RPMI8226 (cell line): ENCODE results near the gene CD226.
"Not testable (repeated sequence)": the region's sequence is repeated elsewhere in the genome, so short reads cannot be mapped to it uniquely, and the experiment has no call there.

Experiments used
- DNase-seq: peaks from one replicate; pipeline ENCODE4 v3.0.0-alpha.2; 2015

The CD226 gene

GRCh38 chr18:69865776-69866175 is 81.9 kb downstream of the CD226 start:
- no peak for DNase-seq

- not testable (repeated sequence) for DNase-seq
Observed at GRCh38 chr18:69864802-69865201, 82.9 kb downstream of the CD226 start.

- no peak for DNase-seq
Observed at GRCh38 chr18:69858897-69859296, 88.8 kb downstream of the CD226 start.

- DNase-seq, result no peak
Observed at GRCh38 chr18:69854455-69854854, 93.2 kb downstream of the CD226 start.

GRCh38 chr18:69853051-69853450 is 94.6 kb downstream of the CD226 start:
- no peak for DNase-seq

- peak; percentile 6 for DNase-seq
Observed at GRCh38 chr18:69845593-69846506, 101.8 kb downstream of the CD226 start.

- DNase-seq, result no peak
Observed at GRCh38 chr18:69844656-69845055, 103.0 kb downstream of the CD226 start.

- no peak for DNase-seq
Observed at GRCh38 chr18:69843015-69843414, 104.7 kb downstream of the CD226 start.

- DNase-seq, result no peak
Observed at GRCh38 chr18:69841117-69841516, 106.6 kb downstream of the CD226 start.

- no peak for DNase-seq
Observed at GRCh38 chr18:69840445-69840844, 107.2 kb downstream of the CD226 start.

GRCh38 chr18:69840001-69840400 is 107.7 kb downstream of the CD226 start:
- no peak for DNase-seq

GRCh38 chr18:69839497-69839896 is 108.2 kb downstream of the CD226 start:
- no peak for DNase-seq

- peak; percentile 42 for DNase-seq
Observed at GRCh38 chr18:69838620-69839411, 108.9 kb downstream of the CD226 start.

GRCh38 chr18:69838003-69838402 is 109.7 kb downstream of the CD226 start:
- no peak for DNase-seq

- not testable (repeated sequence) for DNase-seq
Observed at GRCh38 chr18:69834980-69835379, 112.7 kb downstream of the CD226 start.

GRCh38 chr18:69830189-69830588 is 117.5 kb downstream of the CD226 start:
- no peak for DNase-seq

- no peak for DNase-seq
Observed at GRCh38 chr18:69820538-69820937, 127.1 kb downstream of the CD226 start.

- DNase-seq, result no peak
Observed at GRCh38 chr18:69819460-69819859, 128.2 kb downstream of the CD226 start.

GRCh38 chr18:69817335-69817940 is 130.2 kb downstream of the CD226 start:
- no peak for DNase-seq

- no peak for DNase-seq
Observed at GRCh38 chr18:69814861-69815385, 132.8 kb downstream of the CD226 start.

GRCh38 chr18:69813559-69813958 is 134.1 kb downstream of the CD226 start:
- DNase-seq, result no peak

GRCh38 chr18:69808399-69808798 is 139.3 kb downstream of the CD226 start:
- no peak for DNase-seq
